ENCODE data around the gene FRAT1.

DNA sequence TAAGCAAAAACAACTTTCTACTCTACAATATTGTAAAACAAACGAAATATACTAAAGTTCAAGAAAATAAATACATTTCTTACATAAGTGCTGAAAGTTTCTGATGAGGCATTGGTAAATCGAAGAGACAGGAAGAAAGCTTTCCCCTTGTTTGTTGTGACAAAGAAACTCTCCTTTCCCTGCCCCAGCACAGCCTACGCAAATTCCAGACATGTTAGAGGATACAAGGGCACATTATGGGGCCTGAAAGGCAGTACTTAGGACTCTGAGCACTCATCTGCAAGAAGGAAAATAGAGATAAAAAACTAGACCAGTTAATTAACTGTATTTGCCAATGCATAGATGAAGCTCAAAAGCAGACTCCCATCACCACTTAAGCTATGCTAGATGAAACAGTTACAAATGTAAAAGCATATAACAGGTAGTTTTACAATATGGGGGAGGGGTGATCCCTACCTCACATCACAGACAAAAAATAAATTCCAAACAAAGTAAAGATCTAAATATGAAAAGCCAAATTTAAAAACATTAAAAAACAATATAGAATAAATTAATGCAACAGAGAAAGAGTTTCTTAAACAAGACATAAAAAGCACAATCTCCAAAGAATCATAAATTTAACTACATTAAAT lies 48.4 kb upstream of the FRAT1 start:
- TF ChIP-seq SUZ12 (IDR thresholded peaks at IDR 0.05): no peak
- TF ChIP-seq FOXM1 (IDR thresholded peaks at IDR 0.05; ENCODE audit: borderline replicate concordance): no peak

Data from HEK293T (cell line).